ENCODE measurements around the gene GPR15. TPM values are rescaled to one million over a fixed set of nuclear protein-coding genes. Genes with fewer than 3 reads are reported as not detected.
A peak's percentile ranks its signal among the peaks of the same experiment; 100 is the strongest.

Gene GPR15
- total RNA-seq, 3 donors from 2014 or later, result 4.5 to 11.5 (median 6.9) TPM

GRCh38 chr3:98513736-98514135, 18.0 kb upstream of the GPR15 start:
- Histone ChIP-seq H3K36me3 (ENCODE audit: low read depth) (no peaks in the 10 kb centered on the region), H3K9me3 (no peaks in the 10 kb centered on the region), H3K4me1 (ENCODE audit: low read depth) (no peaks in the 10 kb centered on the region), H3K4me3 (no peak overlapping the region)
- intact Hi-C loops (cut with DNase I, micrococcal nuclease), result no loop called here
- ATAC-seq, result no peak
- TF ChIP-seq, protein P1, sequence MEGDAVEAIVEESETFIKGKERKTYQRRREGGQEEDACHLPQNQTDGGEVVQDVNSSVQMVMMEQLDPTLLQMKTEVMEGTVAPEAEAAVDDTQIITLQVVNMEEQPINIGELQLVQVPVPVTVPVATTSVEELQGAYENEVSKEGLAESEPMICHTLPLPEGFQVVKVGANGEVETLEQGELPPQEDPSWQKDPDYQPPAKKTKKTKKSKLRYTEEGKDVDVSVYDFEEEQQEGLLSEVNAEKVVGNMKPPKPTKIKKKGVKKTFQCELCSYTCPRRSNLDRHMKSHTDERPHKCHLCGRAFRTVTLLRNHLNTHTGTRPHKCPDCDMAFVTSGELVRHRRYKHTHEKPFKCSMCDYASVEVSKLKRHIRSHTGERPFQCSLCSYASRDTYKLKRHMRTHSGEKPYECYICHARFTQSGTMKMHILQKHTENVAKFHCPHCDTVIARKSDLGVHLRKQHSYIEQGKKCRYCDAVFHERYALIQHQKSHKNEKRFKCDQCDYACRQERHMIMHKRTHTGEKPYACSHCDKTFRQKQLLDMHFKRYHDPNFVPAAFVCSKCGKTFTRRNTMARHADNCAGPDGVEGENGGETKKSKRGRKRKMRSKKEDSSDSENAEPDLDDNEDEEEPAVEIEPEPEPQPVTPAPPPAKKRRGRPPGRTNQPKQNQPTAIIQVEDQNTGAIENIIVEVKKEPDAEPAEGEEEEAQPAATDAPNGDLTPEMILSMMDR (IDR thresholded peaks at IDR 0.05), result no peak
- no peak for DNase-seq

DNA sequence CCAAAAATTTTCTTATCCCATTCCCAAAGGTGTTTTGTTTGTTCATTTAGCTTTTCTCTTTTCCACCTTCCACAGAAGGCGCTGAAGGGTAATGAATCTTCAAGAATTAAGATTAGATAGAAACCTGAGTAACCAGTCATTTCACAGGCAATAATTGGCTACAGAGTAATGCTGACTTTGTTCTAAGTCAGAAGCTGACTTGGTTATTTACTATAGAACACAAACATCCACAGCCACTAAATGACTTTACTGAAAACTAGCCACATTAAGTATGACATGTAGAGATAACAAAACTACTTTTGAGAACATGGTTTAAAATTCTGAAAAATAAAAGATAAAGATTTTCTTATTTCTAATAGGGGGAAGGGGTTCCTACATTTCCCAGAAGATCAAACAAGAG, 16.8 kb upstream of the GPR15 start:
- intact Hi-C loops (cut with DNase I, micrococcal nuclease), result no loop called here
- Histone ChIP-seq H3K36me3 (ENCODE audit: low read depth) (no peaks in the 10 kb centered on the region), H3K4me3 (no peak overlapping the region), H3K4me1 (ENCODE audit: low read depth) (no peaks in the 10 kb centered on the region), H3K9me3 (no peaks in the 10 kb centered on the region)
- TF ChIP-seq, protein P1 (IDR thresholded peaks at IDR 0.05), result no peak
- ATAC-seq (no peak), DNase-seq (no peak)

GRCh38 chr3:98518816-98519215, 13.0 kb upstream of the GPR15 start:
- no peak overlapping the region for H3K4me3 ChIP-seq
- H3K4me1 ChIP-seq (ENCODE audit: low read depth), result peaks cover 3% of the 10 kb centered on the region
- intact Hi-C loops (cut with DNase I, micrococcal nuclease), result no loop called here
- no peak for ATAC-seq
- DNase-seq, result no peak
- no peaks in the 10 kb centered on the region for H3K36me3 ChIP-seq (ENCODE audit: low read depth)
- TF ChIP-seq, protein P1 (IDR thresholded peaks at IDR 0.05), result no peak
- H3K9me3 ChIP-seq, result no peaks in the 10 kb centered on the region

DNA sequence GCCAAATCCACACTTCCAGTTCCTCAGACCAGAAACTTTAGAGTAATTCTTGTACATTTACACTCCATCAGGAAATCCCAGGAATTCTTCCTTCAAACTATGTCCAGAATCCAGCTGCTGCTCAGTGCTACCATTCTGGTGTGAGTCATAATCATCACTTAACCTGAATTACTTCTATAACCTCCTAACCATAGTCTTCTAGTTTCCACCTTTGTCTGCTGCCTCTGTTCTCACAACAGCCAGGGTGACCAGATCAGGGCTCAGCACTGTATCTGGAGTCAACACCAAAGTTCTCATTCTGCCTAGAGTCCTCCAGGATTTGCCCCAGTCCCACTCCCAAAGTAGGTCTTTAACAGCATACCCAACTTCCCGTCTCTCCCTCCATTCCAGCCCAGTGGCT, 12.4 kb upstream of the GPR15 start:
- no peak overlapping the region for H3K4me3 ChIP-seq
- intact Hi-C loops (cut with DNase I, micrococcal nuclease), result no loop called here
- TF ChIP-seq, protein P1 (IDR thresholded peaks at IDR 0.05), result no peak
- H3K36me3 ChIP-seq (ENCODE audit: low read depth), result no peaks in the 10 kb centered on the region
- no peak for DNase-seq
- H3K9me3 ChIP-seq, result no peaks in the 10 kb centered on the region
- ATAC-seq, result no peak
- H3K4me1 ChIP-seq (ENCODE audit: low read depth), result peaks cover 3% of the 10 kb centered on the region

GRCh38 chr3:98521897-98522543, 9.8 kb upstream of the GPR15 start:
- DNase-seq (peak; percentile 45 to 68 (median 53)), ATAC-seq (peak; percentile 75)
- peak overlapping the region; percentile 69 for H3K4me3 ChIP-seq
- TF ChIP-seq, protein P1 (IDR thresholded peaks at IDR 0.05), result no peak
- H3K36me3 ChIP-seq (ENCODE audit: low read depth), result no peaks in the 10 kb centered on the region
- H3K4me1 ChIP-seq (ENCODE audit: low read depth), result peaks cover 3% of the 10 kb centered on the region
- H3K9me3 ChIP-seq, result no peaks in the 10 kb centered on the region
- intact Hi-C loops (cut with DNase I, micrococcal nuclease), result loop anchor here in 1 of 2 donors (5.0 to 10.0 kb wide), 2 partner anchors 75 to 757 kb away; partner anchors contain the start of gene ARL6

All from mucosa of descending colon (tissue), 3 donors.